ENCODE results near the gene TMIE.

- TF ChIP-seq POLR2A (IDR thresholded peaks at IDR 0.05) (no peak), CTCF (IDR thresholded peaks at IDR 0.05) (no peak), POLR2AphosphoS5 (IDR thresholded peaks at IDR 0.05) (no peak), EP300 (IDR thresholded peaks at IDR 0.05) (no peak)
Measured at GRCh38 chr3:46662771-46663551, 38.2 kb upstream of the TMIE start.
